Thymus (tissue), 11 donors: Measurements from ENCODE around the gene RGS6. TPM values are rescaled to one million over a fixed set of nuclear protein-coding genes. Genes with fewer than 3 reads are reported as not detected.
A peak's percentile ranks its signal among the peaks of the same experiment; 100 is the strongest.

ENCODE experiments used
- DNase-seq, 9 donors: peaks; one replicate each; pipeline ENCODE4 v3.0.0-alpha.2; 2013; ENCODE audit warnings: low spot score in 9 of 9, low read depth in 6 of 9, missing footprints in 1 of 9
- H3K27ac ChIP-seq, 2 donors: one replicate each; pipeline ENCODE4 v1.5.1; 2013; ENCODE audit warnings: control low read depth in 1 of 2, low read depth in 1 of 2, low read length in 1 of 2, mild to moderate bottlenecking in 1 of 2, moderate library complexity in 1 of 2
- H3K27me3 ChIP-seq, 2 donors: one replicate each; pipeline ENCODE4 v1.5.1; 2013; ENCODE audit warnings: low read length in 1 of 2; ENCODE audit not compliant: control insufficient read depth in 2 of 2, insufficient read depth in 1 of 2
- H3K36me3 ChIP-seq, 2 donors: one replicate each; pipeline ENCODE4 v1.5.1; 2013; ENCODE audit warnings: low read length in 1 of 2, mild to moderate bottlenecking in 1 of 2, moderate library complexity in 1 of 2; ENCODE audit not compliant: control insufficient read depth in 2 of 2, insufficient read depth in 2 of 2
- H3K4me1 ChIP-seq, 2 donors: one replicate each; pipeline ENCODE4 v1.5.1; 2013; ENCODE audit warnings: low read length in 2 of 2; ENCODE audit not compliant: control insufficient read depth in 2 of 2, insufficient read depth in 2 of 2
- H3K4me3 ChIP-seq, 2 donors: one replicate each; pipeline ENCODE4 v1.5.1; 2013; ENCODE audit warnings: low read length in 2 of 2, control low read depth in 1 of 2, mild to moderate bottlenecking in 1 of 2
- H3K9me3 ChIP-seq, 2 donors: one replicate each; pipeline ENCODE4 v1.5.1; 2013; ENCODE audit warnings: low read length in 1 of 2, mild to moderate bottlenecking in 1 of 2; ENCODE audit not compliant: control insufficient read depth in 2 of 2, insufficient read depth in 1 of 2
- WGBS: extraction: QIAGEN DNeasy Blood & Tissue Kit; methylation state at CpG from one replicate; pipeline ENCODE4 v1.1.7; 2013; 5-methylcytosine and 5-hydroxymethylcytosine counted together
- polyA plus RNA-seq: library from polyadenylated mRNA; stranded (reverse); fragments of 200-250 nt; gene quantifications from one replicate; pipeline ENCODE4 v1.2.3, GENCODE V29; 2013
- total RNA-seq: library from RNA; stranded (reverse); fragments of 120-200 nt; gene quantifications from one replicate; pipeline ENCODE4 v1.2.4, GENCODE V29; 2013
- donor health status: healthy.

The RGS6 gene
- total and polyA plus RNA-seq, 2 donors, result 0.28 to 0.80 TPM

DNA sequence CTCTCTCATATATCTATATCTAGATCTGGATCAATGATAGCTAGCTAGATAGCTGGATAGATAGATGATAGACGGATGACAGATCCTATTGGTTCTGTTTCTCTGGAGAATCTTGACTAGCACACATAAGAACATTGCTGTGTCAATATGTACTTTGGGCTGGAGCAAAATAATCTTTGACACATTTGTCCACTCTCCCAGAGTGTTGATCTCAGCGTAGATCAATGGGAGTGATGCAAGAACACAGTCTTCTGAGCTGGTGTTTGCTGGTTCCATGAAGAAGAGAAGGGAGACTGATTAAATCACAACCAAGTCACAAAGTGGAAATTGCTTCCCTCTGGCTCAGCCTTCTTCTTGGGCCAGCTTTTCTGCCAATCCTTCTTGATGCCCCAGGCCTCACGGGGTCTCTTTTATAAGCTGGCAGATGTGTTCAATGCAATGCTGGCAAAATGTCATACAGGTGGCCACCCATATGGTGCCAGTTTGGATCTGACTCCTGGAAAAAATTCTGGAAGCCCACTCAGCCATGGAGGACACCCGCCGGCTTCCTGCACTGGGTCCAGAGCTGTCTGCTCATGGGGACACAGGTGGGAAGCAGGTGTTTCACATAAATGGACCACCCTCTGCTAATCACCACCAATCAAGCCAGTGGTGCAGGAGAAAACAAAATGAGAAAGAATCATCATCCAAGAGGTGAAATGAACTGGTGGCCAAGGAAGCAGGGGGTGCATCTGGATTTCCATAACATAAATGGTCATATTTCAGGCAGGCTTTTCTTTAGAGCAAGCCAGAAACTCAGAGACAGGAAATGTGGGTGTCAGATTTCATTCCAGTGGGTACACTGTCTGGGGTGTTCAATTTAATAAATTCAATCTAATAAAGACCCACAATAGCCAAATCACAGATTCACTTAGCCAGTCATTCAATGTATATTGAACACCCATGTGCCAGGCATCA lies 651.4 kb downstream of the RGS6 start:
- no peaks in the 10 kb centered on the region for H3K27me3 ChIP-seq
- H3K36me3 ChIP-seq, result no peaks in the 10 kb centered on the region
- DNase-seq, result no peak
- H3K27ac ChIP-seq, result no peak overlapping the region
- H3K4me3 ChIP-seq, result no peak overlapping the region
- WGBS, result over 99% methylated on average over 5 of the region's 5 CpGs
- no peaks in the 10 kb centered on the region for H3K4me1 ChIP-seq
- H3K9me3 ChIP-seq, result no peaks in the 10 kb centered on the region

DNA sequence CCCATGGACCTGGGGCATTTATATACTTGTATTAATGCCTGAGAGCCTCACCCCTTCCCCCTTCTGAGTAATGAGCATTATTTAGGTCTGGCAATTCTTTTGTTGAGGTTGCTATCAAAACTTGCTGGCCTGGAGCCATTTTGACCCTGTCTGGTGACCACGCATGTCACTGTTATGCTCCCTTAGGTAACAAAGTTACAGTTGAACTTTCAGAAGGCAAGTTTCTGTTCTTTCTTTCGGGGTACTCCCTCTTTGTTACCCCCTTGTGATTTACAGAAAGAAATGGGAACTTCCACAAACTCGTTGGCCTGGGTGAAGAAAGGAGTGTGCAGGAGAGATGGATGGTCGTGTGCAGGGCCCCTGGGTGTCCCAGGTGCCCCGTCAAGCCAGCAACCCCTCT lies 656.3 kb downstream of the RGS6 start:
- H3K27me3 ChIP-seq, result no peaks in the 10 kb centered on the region
- 90% methylated on average over 5 of the region's 5 CpGs for WGBS
- DNase-seq, result no peak

DNA sequence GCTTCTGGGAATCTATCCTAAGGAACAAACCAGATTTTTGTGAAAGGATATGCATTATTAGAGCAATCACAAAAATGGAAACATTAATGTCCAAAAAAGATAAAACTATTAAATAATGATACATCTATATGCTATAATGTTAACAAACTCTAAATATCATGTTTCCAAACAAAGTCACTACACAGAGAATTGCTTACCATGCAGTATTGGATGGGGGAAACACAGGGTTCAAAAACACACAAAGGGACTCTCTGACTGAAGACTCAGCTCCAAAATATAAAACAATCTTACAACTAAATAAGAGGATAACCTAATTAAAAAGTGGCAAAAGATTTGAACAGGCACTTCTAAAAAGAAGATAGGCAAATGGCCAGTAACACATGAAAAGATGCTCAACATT lies 657.4 kb downstream of the RGS6 start:
- H3K9me3 ChIP-seq, result no peaks in the 10 kb centered on the region
- DNase-seq, result no peak
- H3K27ac ChIP-seq, result no peak overlapping the region
- no peak overlapping the region for H3K4me3 ChIP-seq
- H3K36me3 ChIP-seq, result no peaks in the 10 kb centered on the region
- H3K27me3 ChIP-seq, result no peaks in the 10 kb centered on the region
- H3K4me1 ChIP-seq, result peaks cover 8 to 23% of the 10 kb centered on the region in 2 donors

More for the DNA sequence above, 656.3 kb downstream of the RGS6 start:
- Histone ChIP-seq H3K4me3 (no peak overlapping the region), H3K9me3 (no peaks in the 10 kb centered on the region), H3K27ac (no peak overlapping the region), H3K4me1 (peaks cover 3 to 13% of the 10 kb centered on the region in 2 donors), H3K36me3 (no peaks in the 10 kb centered on the region)

DNA sequence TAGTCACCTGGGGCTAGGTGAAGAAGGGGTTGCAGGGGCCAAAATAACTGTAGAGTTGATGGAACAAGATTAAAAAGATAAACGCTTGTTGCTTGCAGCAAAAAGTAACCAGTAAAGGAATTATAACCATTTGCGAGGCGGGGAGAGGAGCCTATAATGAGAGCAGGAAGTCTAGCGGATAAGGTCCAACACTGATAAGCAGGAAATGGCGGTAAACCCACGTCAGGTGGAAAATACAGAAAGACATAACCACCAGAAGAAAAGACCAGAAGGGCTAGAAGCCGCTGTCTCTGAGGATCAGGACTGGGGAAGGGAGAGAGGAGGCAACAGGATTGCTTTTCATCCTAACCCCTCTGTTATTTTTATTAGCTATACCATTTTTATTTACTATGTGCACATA lies 658.3 kb downstream of the RGS6 start:
- no peak overlapping the region for H3K4me3 ChIP-seq
- no peaks in the 10 kb centered on the region for H3K9me3 ChIP-seq
- no peaks in the 10 kb centered on the region for H3K36me3 ChIP-seq
- no peaks in the 10 kb centered on the region for H3K27me3 ChIP-seq
- peaks cover 10 to 27% of the 10 kb centered on the region in 2 donors for H3K4me1 ChIP-seq
- WGBS, result 21% methylated on average over 7 of the region's 7 CpGs
- no peak overlapping the region for H3K27ac ChIP-seq
- peak in 3 of 9 donors; percentile 18 to 56 (median 22) for DNase-seq

DNA sequence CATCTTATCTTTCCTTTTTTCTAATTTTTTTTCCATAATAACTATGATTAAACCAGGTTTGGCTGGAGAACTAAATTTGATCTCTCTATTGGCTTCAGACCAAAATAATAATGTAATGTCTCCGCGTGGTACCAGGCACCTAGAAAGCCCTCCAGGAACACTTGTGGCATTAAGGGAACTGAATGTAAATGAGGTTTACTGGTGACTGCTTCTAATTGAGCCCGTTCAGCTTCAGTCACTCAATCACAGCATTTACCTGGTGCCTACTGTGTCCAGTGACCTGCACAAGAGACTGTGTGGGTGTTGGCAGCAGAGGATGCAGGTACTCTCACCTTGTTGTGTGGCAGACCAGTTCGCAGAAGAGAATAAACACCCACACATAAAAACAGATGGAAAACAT lies 659.2 kb downstream of the RGS6 start:
- no peak overlapping the region for H3K4me3 ChIP-seq
- H3K27me3 ChIP-seq, result no peaks in the 10 kb centered on the region
- no peak overlapping the region for H3K27ac ChIP-seq
- H3K9me3 ChIP-seq, result no peaks in the 10 kb centered on the region
- H3K36me3 ChIP-seq, result no peaks in the 10 kb centered on the region
- DNase-seq, result no peak
- WGBS, result 92% methylated on average over 4 of the region's 4 CpGs
- H3K4me1 ChIP-seq, result peaks cover 10 to 27% of the 10 kb centered on the region in 2 donors

DNA sequence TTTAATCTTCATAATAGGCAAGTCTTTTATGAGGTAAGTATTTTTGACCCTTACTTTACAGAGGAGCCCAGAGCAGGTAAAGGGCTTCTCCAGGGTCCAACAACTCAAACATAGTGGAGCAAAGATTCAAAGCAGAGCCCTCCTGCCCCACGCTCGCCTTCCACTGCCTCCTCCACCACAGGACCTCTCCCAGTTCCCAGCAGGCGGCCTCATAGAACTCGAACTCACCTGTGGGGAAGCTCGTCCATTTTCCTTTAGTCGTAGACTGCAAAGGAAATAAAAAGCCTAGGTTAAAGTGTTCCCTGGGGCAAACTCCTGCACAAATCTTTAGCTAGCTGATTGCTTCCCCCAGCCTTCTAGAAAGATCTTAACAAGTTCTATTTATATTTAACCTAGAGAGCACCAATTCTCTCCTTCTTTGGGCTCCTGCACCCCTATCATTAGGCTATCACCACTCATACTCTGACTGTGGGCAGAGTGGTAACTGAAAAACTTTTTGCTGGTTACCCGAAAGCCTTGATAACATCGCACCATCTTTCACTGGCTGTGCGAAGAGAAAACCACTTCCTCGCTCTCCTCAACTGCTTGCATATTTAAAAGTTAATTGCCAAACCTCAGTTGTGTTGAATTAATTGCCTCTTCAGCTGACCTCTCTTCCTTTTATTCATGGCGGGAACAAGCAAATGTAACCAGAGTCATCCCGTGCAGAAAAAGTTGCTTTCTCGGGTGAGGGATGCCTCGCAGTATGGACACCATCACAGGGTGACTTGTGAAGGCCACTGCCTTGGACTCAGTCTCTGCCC lies 662.1 kb downstream of the RGS6 start:
- 26% methylated on average over 14 of the region's 14 CpGs for WGBS
- DNase-seq, result peak in 8 of 9 donors; percentile 18 to 76 (median 38)
- Histone ChIP-seq H3K27ac (peak overlapping the region in 1 of 2 donors; percentile 68), H3K27me3 (no peaks in the 10 kb centered on the region), H3K9me3 (no peaks in the 10 kb centered on the region), H3K36me3 (no peaks in the 10 kb centered on the region), H3K4me1 (peaks cover 10 to 44% of the 10 kb centered on the region in 2 donors), H3K4me3 (no peak overlapping the region)

DNA sequence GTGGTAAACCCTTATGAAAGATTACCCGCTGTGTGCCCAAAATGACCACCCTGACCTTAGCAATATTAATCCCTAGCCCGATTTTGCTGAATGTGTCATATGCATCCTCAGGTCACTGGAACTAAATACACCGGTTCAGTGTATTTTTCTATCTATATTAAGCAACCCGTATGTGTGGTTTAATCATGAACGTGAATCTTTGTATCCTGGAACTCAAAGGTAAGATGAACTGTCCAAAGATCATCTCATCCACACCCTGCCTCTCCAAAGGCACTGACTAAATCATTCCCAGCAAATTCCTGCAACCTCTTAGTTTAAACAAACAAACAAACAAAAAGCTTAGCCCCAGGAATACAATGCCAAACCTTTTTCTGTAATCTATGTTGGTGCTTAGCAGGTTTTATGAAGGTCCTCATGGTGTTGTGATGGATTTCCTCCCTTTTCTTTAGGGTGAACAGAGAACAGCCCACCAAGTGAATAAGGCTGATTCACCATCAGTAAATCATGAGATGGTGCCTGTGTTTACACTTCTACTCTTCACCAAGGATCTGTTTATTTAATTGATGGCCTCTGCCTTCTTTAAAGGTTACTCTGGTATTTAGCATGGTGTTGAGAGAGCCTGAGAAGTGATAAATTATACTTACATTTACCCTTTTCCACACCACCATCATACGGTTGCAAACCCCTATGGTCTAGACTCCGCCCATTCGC lies 663.1 kb downstream of the RGS6 start:
- H3K9me3 ChIP-seq, result no peaks in the 10 kb centered on the region
- no peak overlapping the region for H3K27ac ChIP-seq
- H3K36me3 ChIP-seq, result no peaks in the 10 kb centered on the region
- H3K27me3 ChIP-seq, result no peaks in the 10 kb centered on the region
- WGBS, result 95% methylated on average over 8 of the region's 8 CpGs
- no peak overlapping the region for H3K4me3 ChIP-seq
- peaks cover 10 to 53% of the 10 kb centered on the region in 2 donors for H3K4me1 ChIP-seq
- no peak for DNase-seq

DNA sequence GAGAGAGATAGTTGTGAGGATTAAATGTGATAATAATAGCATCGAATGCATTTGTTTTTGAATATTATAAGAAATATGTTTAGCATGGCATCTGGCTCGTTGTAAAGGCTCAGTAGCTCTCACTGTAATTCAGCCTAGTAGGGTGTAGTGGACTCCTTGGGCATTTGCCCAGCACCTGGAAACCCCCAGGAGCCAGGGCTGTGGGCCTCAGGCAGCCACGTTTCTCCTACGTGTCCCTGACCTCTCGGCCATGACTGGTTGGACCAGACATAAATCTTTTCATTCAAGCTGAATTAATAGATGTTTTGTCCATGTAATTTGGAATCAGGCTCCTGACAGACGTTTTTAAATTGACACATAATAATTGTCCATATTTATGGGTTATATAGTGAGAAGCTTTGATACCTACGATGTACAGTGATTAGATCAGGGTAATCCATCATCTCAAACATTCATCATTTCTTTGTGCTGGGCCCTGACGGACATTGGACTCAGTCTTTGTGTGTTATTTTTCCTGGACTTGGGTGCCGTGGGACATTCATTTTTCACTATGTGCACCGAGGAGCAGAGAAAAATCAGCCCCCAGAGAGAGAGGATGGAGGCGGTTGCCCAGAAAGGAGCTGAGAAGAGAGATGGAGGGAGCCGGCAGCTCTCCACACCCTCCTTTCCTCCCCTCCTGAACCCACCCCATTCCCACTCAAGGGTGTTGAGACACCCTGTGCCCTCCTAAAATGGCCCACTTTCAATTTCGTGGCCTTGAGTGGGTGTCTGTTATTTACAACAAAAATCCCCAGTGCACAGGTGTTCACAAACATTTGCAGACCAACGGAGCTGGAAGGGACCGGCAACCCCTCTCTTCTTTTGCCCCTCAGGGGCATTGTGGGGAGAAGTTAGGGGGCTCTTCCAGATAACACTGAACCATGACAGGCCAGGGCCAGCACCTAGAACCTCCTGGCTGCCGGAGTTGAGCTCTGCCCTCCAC lies 665.3 kb downstream of the RGS6 start:
- Histone ChIP-seq H3K4me3 (no peak overlapping the region), H3K9me3 (no peaks in the 10 kb centered on the region), H3K36me3 (no peaks in the 10 kb centered on the region), H3K27me3 (no peaks in the 10 kb centered on the region), H3K27ac (no peak overlapping the region), H3K4me1 (peaks cover 7 to 53% of the 10 kb centered on the region in 2 donors)
- 91% methylated on average over 16 of the region's 16 CpGs for WGBS
- DNase-seq, result no peak
